ENCODE data around the gene FOXA3.
"Not testable (repeated sequence)": the region's sequence is repeated elsewhere in the genome, so short reads cannot be mapped to it uniquely, and the experiment has no call there.

Gene FOXA3

GRCh38 chr19:45876411-45877197 is 12.5 kb downstream of the FOXA3 start:
- DNase-seq: no peak

- DNase-seq: no peak
Observed at GRCh38 chr19:45878043-45878794, 14.1 kb downstream of the FOXA3 start.

- DNase-seq: no peak
Observed at GRCh38 chr19:45879055-45879454, 14.9 kb downstream of the FOXA3 start.

GRCh38 chr19:45879971-45880370 is 15.8 kb downstream of the FOXA3 start:
- DNase-seq: no peak

DNA sequence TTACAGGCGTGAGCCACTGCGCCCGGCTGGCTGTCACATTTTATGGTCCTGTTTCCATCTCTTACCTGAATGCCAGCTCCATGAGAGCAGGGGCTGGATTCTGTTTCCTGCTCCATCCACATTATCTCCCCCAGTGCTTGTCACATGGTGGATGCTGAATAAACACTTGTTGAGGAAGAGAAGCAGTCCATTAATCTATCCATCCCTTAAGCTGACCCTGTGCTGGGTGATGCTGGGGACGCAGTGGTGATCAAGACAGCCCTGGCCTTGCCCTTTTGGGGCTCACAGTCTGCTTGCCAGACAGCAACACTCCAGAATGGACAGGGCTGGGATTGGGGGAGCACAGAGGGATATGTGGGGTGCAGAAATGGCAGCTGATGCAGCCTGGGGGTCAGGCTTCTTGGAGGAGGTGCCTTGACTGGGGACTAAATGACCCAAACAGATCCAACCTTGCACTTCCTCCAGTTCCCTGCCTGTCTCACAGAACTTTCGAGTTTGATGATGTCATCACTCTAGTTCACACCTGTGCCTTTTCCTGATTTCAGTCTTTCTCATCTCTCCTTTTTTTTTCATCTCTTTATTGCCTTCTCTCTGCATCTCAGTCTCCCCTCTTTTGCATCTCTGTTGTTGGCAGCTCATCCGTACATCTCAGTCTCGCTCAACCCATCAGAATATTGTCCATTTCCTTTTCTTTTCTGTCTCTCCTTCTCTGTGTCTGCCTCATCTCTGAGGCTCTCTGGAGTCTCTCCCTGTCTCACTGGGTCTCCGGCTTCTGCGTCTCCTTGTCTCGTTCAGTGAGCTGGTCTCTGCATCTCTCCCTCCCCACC is 17.2 kb downstream of the FOXA3 start:
- DNase-seq: no peak

DNA sequence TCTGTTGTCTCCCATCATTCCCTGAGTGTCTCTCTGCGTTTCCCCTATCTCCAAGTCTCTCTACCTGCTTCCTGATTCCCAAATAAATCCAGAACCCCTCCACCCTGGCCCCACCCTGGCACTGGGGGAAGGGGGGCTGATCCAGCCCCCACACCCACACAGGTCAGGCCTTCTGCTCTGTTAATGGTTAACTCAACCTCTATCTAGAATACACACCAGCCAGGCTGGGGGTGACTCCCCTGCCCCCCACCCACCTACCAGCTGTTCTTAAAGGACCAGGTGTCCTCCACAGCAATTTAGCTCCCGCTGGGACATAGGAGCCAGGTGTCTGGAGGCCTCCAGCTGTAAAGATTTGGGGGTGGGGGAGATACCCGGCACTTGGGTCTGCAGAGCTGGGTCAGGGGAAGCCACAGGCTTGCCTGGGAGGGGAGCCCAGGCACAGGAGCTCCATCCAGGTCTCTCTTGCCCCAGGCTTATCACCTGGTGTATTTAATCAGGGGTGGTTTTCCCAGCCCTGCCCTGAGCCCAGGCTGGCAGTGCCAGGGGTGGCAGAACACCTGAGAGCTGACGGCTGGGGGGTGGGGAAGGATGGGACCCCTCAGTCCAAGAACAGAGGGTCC is 17.9 kb downstream of the FOXA3 start:
- no peak for DNase-seq

DNA sequence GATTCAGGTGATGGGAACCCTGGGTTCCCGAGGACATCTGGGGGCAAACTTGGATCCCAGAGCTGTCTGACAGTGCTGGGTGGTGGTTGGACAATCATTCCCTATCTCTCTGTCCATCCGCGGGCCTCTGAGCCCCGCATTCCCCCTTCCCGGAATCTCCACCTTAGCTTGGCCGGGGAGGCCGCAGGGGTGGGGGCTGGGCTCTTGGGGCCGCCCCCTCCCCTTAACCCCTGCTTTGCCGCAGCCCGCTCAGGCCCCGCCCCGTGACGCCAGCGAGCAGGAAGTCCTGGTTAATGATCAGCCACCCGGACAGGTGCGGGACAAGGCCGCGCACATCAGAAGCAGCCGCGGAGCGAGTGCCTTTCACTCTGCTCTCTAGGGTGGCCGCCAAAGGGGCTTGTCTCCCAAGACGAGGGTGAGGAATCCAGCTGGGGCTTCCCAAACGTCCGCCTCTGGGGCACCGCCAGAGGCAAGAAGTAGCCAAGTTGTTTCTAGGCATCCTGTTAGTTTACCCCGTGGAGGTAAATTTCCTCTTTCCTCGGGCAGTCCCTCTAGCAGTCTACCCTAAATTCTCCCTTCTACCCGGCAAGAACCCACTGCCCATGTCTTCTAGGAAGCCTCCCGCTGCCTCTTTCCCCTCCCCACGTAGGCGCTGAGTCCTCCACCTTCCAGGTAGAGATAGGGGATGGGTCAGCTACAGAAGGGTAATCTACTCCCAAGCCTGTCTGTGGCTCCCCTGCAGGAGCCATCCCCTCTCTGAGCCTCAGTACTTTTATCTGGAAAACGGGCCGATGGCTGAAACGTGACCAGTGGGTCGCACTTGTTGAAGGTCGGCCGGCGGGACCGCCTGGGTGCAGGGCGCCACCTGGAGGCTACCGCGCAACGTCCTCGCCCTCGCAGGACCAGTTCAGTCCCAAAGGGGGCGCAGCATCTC is 18.8 kb downstream of the FOXA3 start:
- DNase-seq: peak; percentile 87

- no peak for DNase-seq
Observed at GRCh38 chr19:45883586-45883880, 19.4 kb downstream of the FOXA3 start.

DNA sequence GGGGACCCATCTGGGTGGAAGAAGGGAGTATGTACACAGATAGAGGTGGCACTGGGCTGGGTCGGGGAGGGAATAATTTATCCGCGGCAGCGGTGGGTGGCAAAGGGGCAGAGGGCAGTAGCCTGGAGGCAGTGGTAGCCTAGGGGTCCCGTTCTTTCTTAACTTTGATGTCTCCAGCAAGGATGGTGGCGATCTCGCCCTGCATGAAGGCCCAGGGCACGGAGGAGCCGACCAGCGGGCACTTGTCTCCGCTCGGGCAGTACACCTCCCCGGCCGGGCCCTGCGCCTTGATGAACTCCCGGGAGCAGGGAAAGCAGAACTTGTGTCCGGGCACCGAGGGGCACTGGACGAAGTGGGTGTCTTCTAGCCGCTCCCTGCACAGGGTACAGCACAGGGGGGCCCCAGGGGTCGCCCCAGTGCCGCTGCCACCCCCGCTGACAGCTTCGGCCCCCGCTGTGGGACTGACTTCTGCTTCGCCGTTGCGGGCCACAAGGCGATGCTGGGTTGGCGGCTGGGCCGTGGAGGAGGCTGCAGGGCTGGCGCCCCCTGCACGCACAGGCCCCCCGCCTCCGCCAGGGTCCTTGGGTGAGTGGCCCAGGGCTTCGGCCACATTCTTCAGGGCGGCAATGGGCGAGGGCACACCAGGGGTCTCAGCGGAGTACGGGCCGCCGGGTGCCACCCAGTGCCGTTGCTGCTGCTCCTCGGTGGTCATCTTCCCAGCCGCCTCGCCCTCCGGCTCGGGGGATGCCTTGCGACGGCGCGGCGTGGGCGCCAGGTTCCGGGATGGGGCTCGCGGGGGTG is 20.0 kb downstream of the FOXA3 start:
- no peak for DNase-seq

GRCh38 chr19:45884682-45885555 is 20.8 kb downstream of the FOXA3 start:
- no peak for DNase-seq

GRCh38 chr19:45885556-45886426 is 21.7 kb downstream of the FOXA3 start, which contains the start of gene IRF2BP1:
TSS of gene IRF2BP1 (minus strand) at chr19:45886141. CDS start at chr19:45885774, 367 bp downstream.
- peak; percentile 92 for DNase-seq

DNA sequence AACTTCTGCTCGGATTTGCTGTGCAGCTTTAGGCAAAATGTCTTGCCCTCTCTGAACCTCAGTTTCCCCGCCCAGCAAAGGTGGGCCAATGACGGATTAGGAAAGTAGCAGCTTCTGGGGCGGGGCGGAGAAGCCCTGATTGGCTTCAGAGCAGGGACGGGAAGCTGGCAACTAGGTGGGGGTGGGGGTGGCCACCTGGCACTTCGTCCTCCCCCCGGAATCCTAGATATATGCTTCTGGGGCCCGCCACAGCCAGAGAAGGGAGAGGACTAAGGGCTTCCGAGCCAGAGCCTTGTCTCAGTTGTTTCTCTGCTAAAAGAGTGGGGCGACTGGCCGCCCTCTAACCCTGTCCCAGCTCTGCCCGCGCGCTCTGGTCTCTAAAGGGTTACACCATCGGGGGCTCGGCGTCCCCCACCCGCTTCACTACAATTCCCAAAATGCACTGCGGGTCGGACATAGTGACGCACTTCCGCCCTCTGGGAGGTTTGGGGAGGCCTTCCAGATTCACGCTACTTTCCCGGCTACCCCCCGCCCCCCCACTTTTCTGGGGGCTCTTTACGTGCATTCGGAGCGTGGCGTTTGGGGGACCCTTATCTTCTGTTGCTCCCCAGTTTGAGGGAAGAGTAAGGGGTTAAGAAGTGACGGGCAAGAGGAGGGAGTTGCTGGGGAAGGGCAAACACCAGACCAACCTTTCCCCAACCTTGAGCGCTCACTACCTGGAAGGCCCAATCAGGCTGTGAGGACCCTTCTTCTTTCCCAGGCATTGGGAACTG is 22.5 kb downstream of the FOXA3 start:
- peak; percentile 94 for DNase-seq

GRCh38 chr19:45887200-45887710 is 23.1 kb downstream of the FOXA3 start:
- no peak for DNase-seq

GRCh38 chr19:45889210-45889885 is 25.2 kb downstream of the FOXA3 start:
- DNase-seq: no peak

DNA sequence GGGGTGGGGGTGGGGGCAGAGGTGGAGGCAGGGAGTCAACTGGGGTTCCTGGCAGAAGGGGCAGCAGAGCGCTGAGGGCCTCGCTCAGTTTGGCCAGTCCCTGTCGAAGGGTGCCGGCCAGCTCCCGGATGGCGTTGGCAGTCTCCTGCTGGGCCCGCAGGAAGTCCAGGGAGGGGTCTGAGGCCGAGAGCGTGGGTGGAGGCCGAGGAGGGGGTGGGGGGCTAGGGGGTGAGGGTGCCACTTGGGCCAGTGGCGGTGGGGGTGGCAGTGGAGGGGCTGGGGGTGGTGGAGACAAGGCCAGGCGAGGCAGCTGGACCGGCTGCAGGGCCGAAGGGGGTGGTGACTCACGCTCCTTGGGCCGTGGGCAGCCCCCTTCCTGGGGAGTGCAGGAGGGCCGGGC is 26.8 kb downstream of the FOXA3 start:
- DNase-seq: no peak

DNA sequence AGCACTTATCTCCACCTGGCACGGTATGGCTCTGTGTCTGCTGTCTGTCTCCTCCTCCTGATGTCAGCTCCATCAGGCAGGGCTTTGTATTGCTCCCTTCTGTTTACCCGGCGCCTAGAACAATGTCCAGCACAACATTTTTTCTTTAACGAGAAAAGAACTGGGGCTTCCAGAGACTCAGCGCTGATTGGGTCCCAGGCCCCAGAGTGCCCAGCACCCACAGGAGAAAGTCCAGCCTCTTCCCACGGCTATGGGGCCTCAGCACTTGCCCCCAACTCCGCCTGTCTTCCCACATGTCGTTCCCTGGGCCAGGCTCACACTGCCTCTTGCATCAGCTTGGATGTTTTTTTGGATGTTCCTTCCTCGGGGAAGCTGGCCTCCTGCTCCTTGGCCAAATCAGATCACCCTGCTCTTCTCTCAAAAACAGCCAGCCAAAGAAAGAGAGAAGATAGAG is 31.4 kb downstream of the FOXA3 start:
- no peak for DNase-seq

GRCh38 chr19:45895983-45896599 is 32.0 kb downstream of the FOXA3 start:
- DNase-seq: not testable (repeated sequence)

Data from CD4-positive, alpha-beta T cell treated with Interleukin-10 for 1 hour (primary cell).